ENCODE results near the gene KCTD17. TPM values are rescaled to one million over a fixed set of nuclear protein-coding genes. Genes with fewer than 3 reads are reported as not detected.
A peak's percentile ranks its signal among the peaks of the same experiment; 100 is the strongest.

KCTD17 gene
- total and polyA plus RNA-seq, 2 donors from 2014 or later = 9.6 to 13.9 TPM

DNA sequence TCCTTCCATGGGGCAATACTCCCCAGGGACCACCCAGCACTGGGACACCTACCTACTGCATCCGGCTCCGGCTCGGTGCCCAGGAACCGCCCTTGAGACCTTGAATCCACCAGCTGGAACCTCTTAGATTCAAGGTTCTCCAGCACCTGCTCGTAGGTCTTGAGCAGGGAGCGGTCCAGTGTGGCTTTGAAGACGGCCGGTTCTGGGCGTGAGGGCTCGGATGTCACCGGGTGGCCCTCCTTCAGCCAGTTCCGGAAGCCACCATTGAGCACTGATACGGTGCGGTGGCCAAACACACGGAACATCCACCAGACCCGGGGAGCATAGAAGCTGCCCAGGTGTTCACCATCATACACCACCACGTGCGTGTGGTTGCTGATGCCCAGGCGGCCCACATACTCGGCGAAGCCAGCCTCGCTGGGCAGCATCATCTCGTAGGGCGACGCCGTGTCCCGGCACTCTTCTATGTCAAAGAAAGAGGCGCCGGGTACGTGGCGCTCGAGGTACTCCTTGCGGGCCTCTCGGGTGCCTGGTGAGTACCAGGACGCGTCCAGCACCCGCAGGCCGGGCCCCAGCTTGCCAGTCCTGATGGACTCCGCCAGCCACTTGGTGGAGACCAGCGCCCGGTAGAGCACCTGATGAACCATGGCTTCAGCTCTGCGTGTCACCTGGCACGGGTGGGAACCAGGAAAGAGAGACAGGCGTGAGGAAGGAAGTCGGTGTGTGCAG lies 33.3 kb upstream of the KCTD17 start:
- intact Hi-C loops (cut with DNase I) = no loop called here
- Histone ChIP-seq H3K9ac (ENCODE audit: low read length in 3 of 3) (peak overlapping the region; percentile 36 to 70 (median 42)), H3K36me3 (ENCODE audit: control insufficient read depth in 2 of 3, insufficient read depth in 3 of 3, low read length in 3 of 3) (no peaks in the 10 kb centered on the region), H3K4me3 (ENCODE audit: low read length in 3 of 3) (peak overlapping the region; percentile 70 to 78 (median 77)), H3K9me3 (ENCODE audit: control insufficient read depth in 2 of 3, insufficient read depth in 1 of 3, low read length in 3 of 3) (no peaks in the 10 kb centered on the region), H3K27me3 (ENCODE audit: control insufficient read depth, insufficient read depth, low read length) (no peaks in the 10 kb centered on the region), H3K27ac (ENCODE audit: low read depth in 2 of 2, low read length in 2 of 2) (no peak overlapping the region), H3K4me1 (ENCODE audit: control insufficient read depth in 2 of 3, insufficient read depth in 2 of 3, low read depth in 1 of 3, low read length in 3 of 3) (peaks cover 0 to 29% (median 5%) of the 10 kb centered on the region in 3 donors)
- TF ChIP-seq, protein P1, sequence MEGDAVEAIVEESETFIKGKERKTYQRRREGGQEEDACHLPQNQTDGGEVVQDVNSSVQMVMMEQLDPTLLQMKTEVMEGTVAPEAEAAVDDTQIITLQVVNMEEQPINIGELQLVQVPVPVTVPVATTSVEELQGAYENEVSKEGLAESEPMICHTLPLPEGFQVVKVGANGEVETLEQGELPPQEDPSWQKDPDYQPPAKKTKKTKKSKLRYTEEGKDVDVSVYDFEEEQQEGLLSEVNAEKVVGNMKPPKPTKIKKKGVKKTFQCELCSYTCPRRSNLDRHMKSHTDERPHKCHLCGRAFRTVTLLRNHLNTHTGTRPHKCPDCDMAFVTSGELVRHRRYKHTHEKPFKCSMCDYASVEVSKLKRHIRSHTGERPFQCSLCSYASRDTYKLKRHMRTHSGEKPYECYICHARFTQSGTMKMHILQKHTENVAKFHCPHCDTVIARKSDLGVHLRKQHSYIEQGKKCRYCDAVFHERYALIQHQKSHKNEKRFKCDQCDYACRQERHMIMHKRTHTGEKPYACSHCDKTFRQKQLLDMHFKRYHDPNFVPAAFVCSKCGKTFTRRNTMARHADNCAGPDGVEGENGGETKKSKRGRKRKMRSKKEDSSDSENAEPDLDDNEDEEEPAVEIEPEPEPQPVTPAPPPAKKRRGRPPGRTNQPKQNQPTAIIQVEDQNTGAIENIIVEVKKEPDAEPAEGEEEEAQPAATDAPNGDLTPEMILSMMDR (IDR thresholded peaks at IDR 0.05; ENCODE audit: borderline replicate concordance, extremely low read depth, insufficient read depth) = no peak
- FAIRE-seq = no peak
- DNase-seq = peak in 1 of 5 donors; percentile 79

- intact Hi-C loops (cut with DNase I) = no loop called here
- H3K36me3 ChIP-seq (ENCODE audit: control insufficient read depth in 2 of 3, insufficient read depth in 3 of 3, low read length in 3 of 3) = no peaks in the 10 kb centered on the region
- H3K27ac ChIP-seq (ENCODE audit: low read depth in 2 of 2, low read length in 2 of 2) = peak overlapping the region in 1 of 2 donors; percentile 83
- FAIRE-seq (no peak), DNase-seq (peak; percentile 82 to 88 (median 86))
- peaks cover 0 to 29% (median 5%) of the 10 kb centered on the region in 3 donors for H3K4me1 ChIP-seq (ENCODE audit: control insufficient read depth in 2 of 3, insufficient read depth in 2 of 3, low read depth in 1 of 3, low read length in 3 of 3)
- peak overlapping the region; percentile 42 to 74 (median 70) for H3K9ac ChIP-seq (ENCODE audit: low read length in 3 of 3)
- H3K9me3 ChIP-seq (ENCODE audit: control insufficient read depth in 2 of 3, insufficient read depth in 1 of 3, low read length in 3 of 3) = no peaks in the 10 kb centered on the region
- H3K4me3 ChIP-seq (ENCODE audit: low read length in 3 of 3) = peak overlapping the region; percentile 70 to 78 (median 77)
- TF ChIP-seq, protein P1 (IDR thresholded peaks at IDR 0.05; ENCODE audit: borderline replicate concordance, extremely low read depth, insufficient read depth) = no peak
- no peaks in the 10 kb centered on the region for H3K27me3 ChIP-seq (ENCODE audit: control insufficient read depth, insufficient read depth, low read length)
Observed at GRCh38 chr22:37018815-37019308, 32.7 kb upstream of the KCTD17 start.

DNA sequence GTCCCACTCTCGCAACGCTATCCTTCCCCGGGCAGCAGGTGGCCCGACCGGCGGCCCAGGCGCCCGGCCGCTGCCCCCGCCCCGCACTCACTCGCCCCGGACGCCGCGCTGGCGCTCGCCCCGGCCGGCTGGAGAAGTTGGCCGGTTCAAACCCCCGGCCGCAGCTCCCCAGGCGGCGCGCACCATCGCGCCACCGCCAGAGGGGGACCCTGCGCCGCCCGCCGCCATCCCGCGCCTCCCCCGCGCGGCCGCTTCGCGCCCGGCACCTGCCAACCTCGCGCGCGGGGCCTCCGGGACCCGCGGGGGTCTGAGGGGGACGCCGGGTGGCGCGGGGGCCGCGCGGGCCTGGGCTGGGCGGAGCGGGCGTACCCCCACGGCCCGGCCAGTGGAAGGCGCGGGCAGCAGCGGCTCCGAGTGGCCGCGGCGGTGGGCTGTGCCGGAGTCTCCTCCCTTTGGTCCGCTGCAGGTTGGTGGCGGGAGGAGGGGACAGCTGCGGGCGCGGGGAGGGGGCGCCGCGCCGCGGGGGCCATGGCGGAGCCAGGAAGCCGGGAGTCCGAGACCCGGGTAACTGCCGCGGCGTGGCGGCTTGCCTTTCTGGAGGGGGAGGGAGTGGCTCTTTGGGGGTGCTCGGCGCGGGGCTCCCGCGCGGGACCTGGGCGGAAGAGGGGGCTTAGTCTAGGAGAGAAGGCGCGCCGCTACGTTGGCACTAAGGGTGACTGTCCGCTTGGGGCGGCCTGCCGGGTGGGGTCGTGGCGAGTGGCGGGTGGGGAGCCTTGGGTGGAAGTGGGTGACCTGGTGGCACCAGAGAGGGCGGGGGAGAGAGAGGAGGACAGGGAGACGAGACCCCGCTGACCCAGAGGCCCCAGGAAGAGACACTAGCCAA lies 32.0 kb upstream of the KCTD17 start, which contains the start of the genes MPST and TST:
MPST (plus strand) TSS at position 434 of the 883 bp plus-strand sequence; CDS start at position 529, 95 bp downstream.
TST (minus strand) TSS at position 139 of the 883 bp plus-strand sequence. CDS start 715 bp downstream, outside the sequence.
- DNase-seq = peak; percentile 86 to 92 (median 91)
- no peaks in the 10 kb centered on the region for H3K36me3 ChIP-seq (ENCODE audit: control insufficient read depth in 2 of 3, insufficient read depth in 3 of 3, low read length in 3 of 3)
- H3K9me3 ChIP-seq (ENCODE audit: control insufficient read depth in 2 of 3, insufficient read depth in 1 of 3, low read length in 3 of 3) = no peaks in the 10 kb centered on the region
- TF ChIP-seq, protein P1 (IDR thresholded peaks at IDR 0.05; ENCODE audit: borderline replicate concordance, extremely low read depth, insufficient read depth) = peak; percentile 1
- FAIRE-seq = no peak
- peak within 1 kb of the TSS; percentile 84 to 90 for H3K27ac ChIP-seq (ENCODE audit: low read depth in 2 of 2, low read length in 2 of 2)
- peak within 1 kb of the TSS; percentile 77 to 90 (median 84) for H3K4me3 ChIP-seq (ENCODE audit: low read length in 3 of 3)
- intact Hi-C loops (cut with DNase I) = no loop called here
- peaks cover 0 to 31% (median 5%) of the 10 kb centered on the region in 3 donors for H3K4me1 ChIP-seq (ENCODE audit: control insufficient read depth in 2 of 3, insufficient read depth in 2 of 3, low read depth in 1 of 3, low read length in 3 of 3)
- no peaks in the 10 kb centered on the region for H3K27me3 ChIP-seq (ENCODE audit: control insufficient read depth, insufficient read depth, low read length)
- peak within 1 kb of the TSS; percentile 70 to 86 (median 76) for H3K9ac ChIP-seq (ENCODE audit: low read length in 3 of 3)

Measured in kidney (tissue), 14 donors.